ENCODE data around the gene UNC93A. TPM values are rescaled to one million over a fixed set of nuclear protein-coding genes. Genes with fewer than 3 reads are reported as not detected.

The UNC93A gene
- total RNA-seq, 1 donor from 2014 or later: not detected

DNA sequence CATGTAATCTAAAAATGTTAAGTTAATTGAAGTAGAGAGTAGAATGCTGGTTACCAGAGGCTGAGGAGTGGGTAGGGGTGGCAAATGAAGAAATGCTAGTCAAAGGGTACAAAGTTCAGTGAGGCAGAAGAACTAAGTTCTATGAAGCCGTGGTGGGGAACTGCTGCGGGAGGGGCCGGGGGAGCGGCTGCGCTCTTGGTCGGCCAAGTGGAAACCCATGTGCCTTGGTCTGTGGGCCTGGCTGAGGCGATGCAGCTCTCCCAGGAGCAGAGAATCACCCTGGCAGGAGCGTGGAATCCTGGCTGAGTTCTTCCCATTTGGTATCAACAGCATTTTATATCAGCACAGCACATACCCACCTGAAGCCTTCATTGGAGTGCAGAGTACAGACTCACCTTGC is 56.1 kb downstream of the UNC93A start:
- Mint-ChIP-seq H3K4me3 (ENCODE audit: unreplicated experiment) (no peak overlapping the region), H3K27me3 (ENCODE audit: unreplicated experiment) (peaks cover 6% of the 10 kb centered on the region), H3K36me3 (ENCODE audit: low read depth, unreplicated experiment) (no peaks in the 10 kb centered on the region), H3K4me1 (ENCODE audit: unreplicated experiment) (peaks cover 14% of the 10 kb centered on the region), H3K9me3 (ENCODE audit: unreplicated experiment) (no peaks in the 10 kb centered on the region), H3K27ac (ENCODE audit: unreplicated experiment) (no peak overlapping the region)
- TF ChIP-seq, protein P1, sequence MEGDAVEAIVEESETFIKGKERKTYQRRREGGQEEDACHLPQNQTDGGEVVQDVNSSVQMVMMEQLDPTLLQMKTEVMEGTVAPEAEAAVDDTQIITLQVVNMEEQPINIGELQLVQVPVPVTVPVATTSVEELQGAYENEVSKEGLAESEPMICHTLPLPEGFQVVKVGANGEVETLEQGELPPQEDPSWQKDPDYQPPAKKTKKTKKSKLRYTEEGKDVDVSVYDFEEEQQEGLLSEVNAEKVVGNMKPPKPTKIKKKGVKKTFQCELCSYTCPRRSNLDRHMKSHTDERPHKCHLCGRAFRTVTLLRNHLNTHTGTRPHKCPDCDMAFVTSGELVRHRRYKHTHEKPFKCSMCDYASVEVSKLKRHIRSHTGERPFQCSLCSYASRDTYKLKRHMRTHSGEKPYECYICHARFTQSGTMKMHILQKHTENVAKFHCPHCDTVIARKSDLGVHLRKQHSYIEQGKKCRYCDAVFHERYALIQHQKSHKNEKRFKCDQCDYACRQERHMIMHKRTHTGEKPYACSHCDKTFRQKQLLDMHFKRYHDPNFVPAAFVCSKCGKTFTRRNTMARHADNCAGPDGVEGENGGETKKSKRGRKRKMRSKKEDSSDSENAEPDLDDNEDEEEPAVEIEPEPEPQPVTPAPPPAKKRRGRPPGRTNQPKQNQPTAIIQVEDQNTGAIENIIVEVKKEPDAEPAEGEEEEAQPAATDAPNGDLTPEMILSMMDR (IDR thresholded peaks at IDR 0.05; ENCODE audit: unreplicated experiment): no peak
- no peak for DNase-seq (ENCODE audit: low spot score)

DNA sequence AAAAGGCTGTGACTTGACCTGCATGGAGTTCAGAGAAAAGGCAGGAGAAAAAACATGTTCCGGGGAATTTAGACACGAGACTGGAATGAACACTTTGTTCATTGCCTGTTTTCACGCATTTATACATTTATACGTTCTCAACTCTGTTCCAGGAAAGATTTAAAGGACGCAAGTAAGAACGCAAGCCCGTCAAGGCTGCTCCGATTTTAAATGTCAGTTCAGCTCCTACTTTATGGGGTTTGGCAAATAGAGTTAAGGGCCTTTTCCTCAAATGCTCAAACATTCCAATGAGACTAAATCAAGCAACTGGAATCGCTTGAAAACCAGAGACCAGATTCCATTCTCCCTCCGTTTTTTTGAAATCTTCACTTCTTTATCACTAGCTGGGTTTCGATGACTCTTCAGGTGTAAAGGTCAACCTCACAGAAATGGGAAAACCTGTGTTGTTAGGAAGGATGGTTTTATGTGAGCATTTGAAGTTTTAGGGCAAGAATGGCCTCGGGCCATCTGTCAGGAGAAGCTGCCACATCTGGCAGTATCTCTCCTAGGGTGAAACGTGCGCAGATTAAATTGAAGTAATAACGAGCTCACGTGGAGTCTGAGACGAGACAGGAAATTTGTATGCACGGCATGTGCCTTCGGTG is 58.6 kb downstream of the UNC93A start:
- Mint-ChIP-seq H3K4me3 (ENCODE audit: unreplicated experiment) (peak overlapping the region; percentile 74), H3K27me3 (ENCODE audit: unreplicated experiment) (peaks cover 6% of the 10 kb centered on the region), H3K36me3 (ENCODE audit: low read depth, unreplicated experiment) (peaks cover 6% of the 10 kb centered on the region), H3K9me3 (ENCODE audit: unreplicated experiment) (no peaks in the 10 kb centered on the region), H3K27ac (ENCODE audit: unreplicated experiment) (peak overlapping the region; percentile 39), H3K4me1 (ENCODE audit: unreplicated experiment) (peaks cover 14% of the 10 kb centered on the region)
- TF ChIP-seq, protein P1 (IDR thresholded peaks at IDR 0.05; ENCODE audit: unreplicated experiment): no peak
- DNase-seq (ENCODE audit: low spot score): no peak

DNA sequence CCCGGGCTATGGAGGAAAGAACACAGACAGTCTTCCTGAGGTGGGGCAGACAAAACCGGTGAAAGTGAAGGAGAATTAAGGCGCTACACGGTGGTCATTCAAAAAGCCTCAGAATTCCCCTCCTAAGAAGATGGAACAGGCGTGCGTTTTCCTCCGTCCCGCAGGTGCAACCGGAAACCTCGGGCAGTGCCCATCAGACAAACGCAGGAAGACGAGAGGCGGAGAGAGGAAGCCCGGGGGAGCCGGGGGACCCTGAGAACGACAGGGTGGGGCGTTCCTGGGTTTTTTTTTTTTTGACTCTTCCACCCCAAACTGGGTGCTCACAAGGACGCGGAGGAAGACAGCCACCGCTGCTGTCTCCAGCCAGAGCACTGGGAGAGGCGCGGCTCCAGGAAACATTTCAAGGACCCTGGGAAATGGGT is 59.2 kb downstream of the UNC93A start:
- DNase-seq (ENCODE audit: low spot score): peak; percentile 22
- Mint-ChIP-seq H3K36me3 (ENCODE audit: low read depth, unreplicated experiment) (peaks cover 6% of the 10 kb centered on the region), H3K4me3 (ENCODE audit: unreplicated experiment) (peak overlapping the region; percentile 74), H3K27ac (ENCODE audit: unreplicated experiment) (peak overlapping the region; percentile 39), H3K27me3 (ENCODE audit: unreplicated experiment) (peaks cover 6% of the 10 kb centered on the region), H3K4me1 (ENCODE audit: unreplicated experiment) (peaks cover 14% of the 10 kb centered on the region), H3K9me3 (ENCODE audit: unreplicated experiment) (no peaks in the 10 kb centered on the region)
- TF ChIP-seq, protein P1 (IDR thresholded peaks at IDR 0.05; ENCODE audit: unreplicated experiment): no peak

DNA sequence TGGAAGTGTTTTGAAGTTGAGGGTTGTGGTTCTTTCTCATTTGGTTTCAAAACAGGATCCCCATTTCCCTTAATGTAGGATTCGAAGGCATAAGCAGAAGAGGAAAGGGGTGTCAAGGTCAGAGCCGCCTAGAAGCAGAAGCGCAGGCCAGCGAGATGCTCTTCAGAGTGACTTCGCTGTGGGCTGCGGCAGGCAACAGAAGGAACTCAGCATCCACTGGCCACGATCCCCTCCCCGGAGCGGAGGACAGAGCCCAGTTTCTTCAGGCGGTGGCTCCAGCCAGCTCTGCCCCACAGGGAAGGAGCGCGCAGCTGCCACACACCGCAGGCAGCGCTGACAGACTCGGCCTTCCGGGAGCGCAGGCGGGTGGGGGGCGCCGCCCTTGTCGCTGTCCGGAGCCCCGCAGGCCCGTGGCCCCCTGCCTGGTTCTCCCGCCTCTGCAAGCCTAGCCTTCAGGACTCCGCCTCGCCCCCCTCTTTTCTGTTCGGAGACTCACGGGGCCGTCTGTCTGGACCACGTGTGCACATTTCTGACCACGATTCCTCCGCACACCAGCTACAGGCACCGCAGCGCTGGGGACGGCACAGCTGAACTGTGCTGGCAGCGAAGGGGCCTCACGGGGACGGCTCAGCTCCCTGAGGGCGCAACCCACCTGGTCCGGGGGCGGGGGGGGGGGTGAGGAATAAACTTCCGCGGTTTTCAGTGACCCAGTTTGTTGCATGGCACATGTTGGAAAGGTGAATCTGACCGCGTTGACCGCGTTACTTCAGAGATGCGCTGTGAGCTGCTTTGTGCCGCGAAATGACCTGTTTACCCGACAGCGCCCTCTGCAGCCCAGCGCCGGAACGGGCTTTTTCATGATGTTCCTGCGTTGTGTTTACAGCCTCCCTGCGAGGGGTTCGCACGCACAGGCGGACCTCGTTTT is 59.9 kb downstream of the UNC93A start:
- Mint-ChIP-seq H3K4me3 (ENCODE audit: unreplicated experiment) (peak overlapping the region; percentile 77), H3K27me3 (ENCODE audit: unreplicated experiment) (peaks cover 6% of the 10 kb centered on the region), H3K9me3 (ENCODE audit: unreplicated experiment) (no peaks in the 10 kb centered on the region), H3K36me3 (ENCODE audit: low read depth, unreplicated experiment) (peaks cover 6% of the 10 kb centered on the region), H3K4me1 (ENCODE audit: unreplicated experiment) (peaks cover 14% of the 10 kb centered on the region), H3K27ac (ENCODE audit: unreplicated experiment) (no peak overlapping the region)
- DNase-seq (ENCODE audit: low spot score): peak; percentile 88
- TF ChIP-seq, protein P1 (IDR thresholded peaks at IDR 0.05; ENCODE audit: unreplicated experiment): peak; percentile 85

All from endothelial cell (in vitro differentiated cells).